HCEC 1CT (cell line): ENCODE results near the gene ZDHHC17.
A peak's percentile ranks its signal among the peaks of the same experiment; 100 is the strongest.

Experiments used
- DNase-seq: peaks from one replicate; pipeline ENCODE4 v3.0.0-alpha.2; 2017

The ZDHHC17 gene

GRCh38 chr12:76878899-76879709 lies 115.2 kb downstream of the ZDHHC17 start, which contains the start of gene CSRP2:
Gene CSRP2, minus strand, starts transcription at chr12:76879019. Its CDS starts 12,759 bp downstream, at chr12:76866260.
- DNase-seq, result peak; percentile 82

- DNase-seq, result no peak
Observed at GRCh38 chr12:76879710-76880518, 116.0 kb downstream of the ZDHHC17 start.

- DNase-seq, result no peak
Observed at GRCh38 chr12:76880519-76881023, 116.7 kb downstream of the ZDHHC17 start.

GRCh38 chr12:76881142-76881541 lies 117.2 kb downstream of the ZDHHC17 start:
- DNase-seq, result no peak

GRCh38 chr12:76882367-76882766 lies 118.5 kb downstream of the ZDHHC17 start:
- DNase-seq, result no peak

GRCh38 chr12:76883151-76883550 lies 119.2 kb downstream of the ZDHHC17 start:
- peak; percentile 26 for DNase-seq

DNA sequence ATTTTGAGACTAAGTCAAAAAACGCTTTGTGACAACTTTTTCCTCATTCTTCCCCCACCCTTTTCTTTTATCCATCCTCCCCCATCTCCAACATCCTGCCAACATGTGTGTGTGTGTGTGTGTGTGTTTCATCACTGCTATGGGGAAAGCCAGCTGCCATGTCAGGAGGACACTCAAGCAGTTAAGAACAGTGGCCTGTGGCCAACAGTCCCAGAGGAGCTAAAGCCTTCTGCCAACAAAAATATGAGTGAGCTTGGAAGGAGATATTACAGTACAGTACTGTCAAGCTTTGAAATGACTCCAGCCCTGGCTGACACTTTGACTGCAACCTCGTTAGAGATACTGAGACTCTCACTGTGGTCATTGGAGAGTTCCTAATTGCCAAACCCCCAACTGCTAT lies 119.9 kb downstream of the ZDHHC17 start:
- peak; percentile 37 for DNase-seq

GRCh38 chr12:76888775-76889174 lies 124.9 kb downstream of the ZDHHC17 start:
- DNase-seq, result no peak

DNA sequence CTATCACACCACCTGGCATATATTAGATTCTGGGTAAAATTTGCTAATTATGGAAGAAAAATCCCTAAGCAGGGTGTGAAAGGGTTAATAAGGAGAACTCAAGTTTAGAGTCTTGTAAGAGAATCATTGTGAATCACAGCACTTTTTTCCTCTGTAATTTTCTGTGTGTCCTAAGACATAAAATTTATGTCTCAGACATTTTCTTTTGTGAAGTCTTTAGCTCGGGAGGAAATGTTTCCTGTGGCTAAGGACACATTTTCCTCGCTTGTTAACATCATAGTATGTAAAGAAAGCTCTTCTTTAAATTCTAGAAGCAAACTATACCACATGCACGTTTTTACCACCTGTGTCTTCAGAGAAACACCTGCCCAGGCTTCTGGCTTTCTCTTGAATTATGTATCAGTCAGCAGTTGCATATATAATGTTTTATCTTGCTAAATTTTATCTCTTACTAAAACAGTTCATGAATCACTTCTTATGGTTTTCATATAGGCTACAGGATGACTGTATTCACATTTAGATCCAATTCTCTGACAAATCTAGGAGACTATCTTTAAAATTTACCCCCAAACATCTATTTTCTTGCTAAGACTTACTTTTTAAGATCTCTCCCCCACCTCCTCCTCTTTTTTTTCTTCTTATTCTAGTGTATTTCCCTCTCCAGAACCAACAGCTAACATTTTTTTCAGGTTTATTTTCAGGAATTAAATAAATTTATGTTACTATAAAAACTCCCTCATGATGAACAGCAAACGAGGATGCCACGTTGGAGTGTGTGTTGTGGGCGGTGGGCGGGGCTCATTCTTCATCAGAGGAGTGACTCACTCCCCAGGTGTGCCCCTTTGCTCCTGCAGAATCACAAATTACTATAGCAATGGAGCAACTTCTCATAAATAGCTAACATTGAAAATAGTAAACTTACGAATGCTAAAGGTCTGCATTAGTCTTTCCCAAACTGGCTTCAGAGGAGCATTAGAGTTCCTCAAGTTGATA lies 126.5 kb downstream of the ZDHHC17 start:
- no peak for DNase-seq

- DNase-seq, result no peak
Observed at GRCh38 chr12:76891609-76892008, 127.7 kb downstream of the ZDHHC17 start.

DNA sequence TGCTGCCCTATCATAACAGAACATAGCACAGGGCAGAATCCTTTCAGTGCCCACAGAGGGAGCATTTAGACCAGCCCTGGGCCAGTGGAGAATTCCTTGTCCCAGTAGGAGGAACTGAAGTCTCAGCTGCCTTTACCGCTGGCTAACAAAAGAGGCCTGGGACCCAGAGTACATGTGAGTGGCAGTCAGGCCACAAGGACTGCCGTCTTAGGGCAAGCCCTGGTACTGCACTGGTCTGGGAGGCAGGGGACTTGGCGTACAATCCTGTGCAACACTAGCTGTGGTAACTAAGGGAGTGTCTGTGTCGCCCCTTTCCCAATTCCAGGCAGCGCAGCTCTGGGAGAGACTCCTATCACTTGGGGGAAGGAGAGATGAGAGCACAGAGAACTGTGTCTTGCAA lies 131.9 kb downstream of the ZDHHC17 start:
- no peak for DNase-seq

DNA sequence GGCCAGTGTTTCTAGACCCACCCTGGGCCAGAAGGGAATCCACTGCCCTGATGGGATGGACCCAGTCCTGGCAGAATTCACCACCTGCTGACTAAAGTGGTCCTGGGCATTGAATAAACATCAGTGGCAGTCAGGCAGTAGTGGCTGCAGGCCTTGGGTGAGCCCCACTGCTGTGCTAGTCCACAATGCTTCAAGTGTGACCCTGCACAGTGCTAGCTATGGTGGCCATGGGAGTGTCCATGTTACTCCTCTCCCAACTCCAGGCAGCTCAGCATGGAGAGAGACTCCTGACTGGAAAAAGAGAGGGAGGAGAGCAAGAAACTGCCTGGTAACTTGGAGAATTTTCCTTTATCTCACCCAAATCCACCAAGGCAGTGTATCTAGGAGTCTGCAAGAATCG lies 132.4 kb downstream of the ZDHHC17 start:
- DNase-seq, result no peak

DNA sequence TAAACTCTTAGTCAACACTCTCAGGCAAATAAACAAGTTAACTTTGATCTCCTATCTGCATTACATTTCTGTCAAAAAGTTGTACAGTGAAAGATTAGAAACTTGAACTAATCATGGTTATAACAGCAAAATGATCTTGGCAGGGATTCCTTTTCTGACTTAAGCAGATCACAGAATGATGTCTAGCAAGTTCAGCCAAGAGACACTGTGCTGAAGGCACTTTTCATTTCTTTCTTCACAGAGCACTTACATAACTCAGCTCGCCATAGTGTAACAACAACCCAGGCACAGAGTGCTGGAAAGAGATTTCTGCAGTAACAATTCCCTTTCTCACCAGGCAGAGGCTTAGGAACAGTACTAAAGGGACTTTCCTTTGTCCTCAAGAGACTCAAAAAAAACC lies 134.5 kb downstream of the ZDHHC17 start:
- DNase-seq, result no peak

DNA sequence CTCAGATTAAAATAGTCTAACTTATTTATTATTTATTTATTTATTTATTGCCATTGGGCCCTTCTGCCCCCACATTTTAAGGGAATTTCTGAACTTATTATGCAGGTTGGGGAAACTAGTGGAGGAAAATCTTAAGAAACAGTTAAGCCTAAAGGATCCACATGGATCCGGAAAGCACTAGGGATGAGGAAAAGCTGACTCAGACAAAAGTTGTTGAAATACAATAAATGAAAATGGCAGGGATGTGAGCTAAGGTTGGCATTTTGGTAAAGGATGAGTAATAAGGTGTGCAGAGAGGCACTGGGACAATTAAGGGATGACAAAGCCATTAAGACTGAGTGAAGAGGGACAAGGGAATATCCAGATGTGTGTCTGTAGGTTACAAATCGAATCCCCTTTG lies 135.6 kb downstream of the ZDHHC17 start:
- DNase-seq, result no peak

DNA sequence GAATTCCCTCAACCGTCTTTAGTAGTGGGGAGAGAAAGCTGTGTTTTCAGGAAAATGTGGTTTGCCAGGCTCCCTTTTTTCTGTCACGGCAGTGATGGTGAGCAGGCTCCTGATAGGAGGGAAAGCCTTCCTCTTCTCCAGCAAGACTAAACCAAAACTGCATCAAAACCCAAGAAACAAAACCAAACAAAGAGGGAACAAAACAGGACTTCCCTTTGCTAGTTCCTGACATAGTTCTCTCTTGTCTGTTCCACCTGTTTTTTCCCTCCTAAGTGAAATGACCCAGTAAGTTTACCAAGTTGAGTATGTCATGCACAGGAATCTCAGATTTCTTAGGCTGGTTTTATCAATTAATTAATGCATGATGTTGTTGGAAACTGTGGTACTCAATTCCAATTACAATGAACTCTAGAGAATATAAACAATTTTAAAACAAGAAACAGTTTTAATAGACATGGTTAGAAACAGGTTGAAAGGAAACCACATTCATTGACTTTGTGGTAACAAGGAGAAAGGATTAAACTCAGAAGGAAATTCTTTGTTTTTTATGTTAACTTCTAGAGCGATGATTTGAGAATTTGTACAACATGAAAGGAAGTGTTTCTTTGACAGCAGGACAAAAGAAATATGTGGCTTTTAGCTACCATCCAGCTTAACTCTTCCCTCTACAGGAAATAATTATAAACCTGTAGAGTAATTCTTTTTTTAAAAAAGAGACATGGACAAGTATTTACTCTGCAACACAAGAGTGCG lies 137.9 kb downstream of the ZDHHC17 start:
- DNase-seq, result no peak
